ENCODE data around the gene KIF3B. TPM values are rescaled to one million over a fixed set of nuclear protein-coding genes. Genes with fewer than 3 reads are reported as not detected.

KIF3B gene
- total and polyA plus RNA-seq, 2 donors = 15.8 to 21.1 TPM

- no peaks in the 10 kb centered on the region for H3K36me3 ChIP-seq (ENCODE audit: insufficient read depth)
- H3K4me1 ChIP-seq (ENCODE audit: insufficient read depth) = no peaks in the 10 kb centered on the region
- DNase-seq (ENCODE audit: extremely low spot score) = no peak
- 97% methylated on average over 1 of the region's 1 CpG for WGBS
- H3K4me3 ChIP-seq (ENCODE audit: low read depth, low read length) = no peak overlapping the region
- no peak overlapping the region for H3K27ac ChIP-seq (ENCODE audit: low read depth)
These were observed 13.7 kb downstream of the KIF3B start for GRCh38 chr20:32291166-32291565.

GRCh38 chr20:32292548-32292947 lies 15.1 kb downstream of the KIF3B start:
- H3K4me3 ChIP-seq (ENCODE audit: low read depth, low read length) = no peak overlapping the region
- no peaks in the 10 kb centered on the region for H3K36me3 ChIP-seq (ENCODE audit: insufficient read depth)
- 96% methylated on average over 8 of the region's 8 CpGs for WGBS
- DNase-seq (ENCODE audit: extremely low spot score) = no peak
- no peak overlapping the region for H3K27ac ChIP-seq (ENCODE audit: low read depth)
- no peaks in the 10 kb centered on the region for H3K4me1 ChIP-seq (ENCODE audit: insufficient read depth)

- H3K4me1 ChIP-seq (ENCODE audit: insufficient read depth) = no peaks in the 10 kb centered on the region
- no peak for DNase-seq (ENCODE audit: extremely low spot score)
- no peak overlapping the region for H3K27ac ChIP-seq (ENCODE audit: low read depth)
- WGBS = 80% methylated on average over 4 of the region's 4 CpGs
- no peaks in the 10 kb centered on the region for H3K36me3 ChIP-seq (ENCODE audit: insufficient read depth)
- no peak overlapping the region for H3K4me3 ChIP-seq (ENCODE audit: low read depth, low read length)
These were observed 16.6 kb downstream of the KIF3B start for GRCh38 chr20:32294071-32294470.

GRCh38 chr20:32296412-32296811 lies 19.0 kb downstream of the KIF3B start:
- Histone ChIP-seq H3K27ac (ENCODE audit: low read depth) (no peak overlapping the region), H3K4me1 (ENCODE audit: insufficient read depth) (no peaks in the 10 kb centered on the region)
- 57% methylated on average over 6 of the region's 6 CpGs for WGBS

GRCh38 chr20:32296819-32297420 lies 19.5 kb downstream of the KIF3B start:
- no peak overlapping the region for H3K27ac ChIP-seq (ENCODE audit: low read depth)
- no peaks in the 10 kb centered on the region for H3K36me3 ChIP-seq (ENCODE audit: insufficient read depth)
- 48% methylated on average over 6 of the region's 6 CpGs for WGBS
- H3K4me3 ChIP-seq (ENCODE audit: low read depth, low read length) = no peak overlapping the region
- H3K4me1 ChIP-seq (ENCODE audit: insufficient read depth) = no peaks in the 10 kb centered on the region
- no peak for DNase-seq (ENCODE audit: extremely low spot score)

More at GRCh38 chr20:32296412-32296811, 19.0 kb downstream of the KIF3B start:
- no peak overlapping the region for H3K4me3 ChIP-seq (ENCODE audit: low read depth, low read length)
- H3K36me3 ChIP-seq (ENCODE audit: insufficient read depth) = no peaks in the 10 kb centered on the region
- no peak for DNase-seq (ENCODE audit: extremely low spot score)

DNA sequence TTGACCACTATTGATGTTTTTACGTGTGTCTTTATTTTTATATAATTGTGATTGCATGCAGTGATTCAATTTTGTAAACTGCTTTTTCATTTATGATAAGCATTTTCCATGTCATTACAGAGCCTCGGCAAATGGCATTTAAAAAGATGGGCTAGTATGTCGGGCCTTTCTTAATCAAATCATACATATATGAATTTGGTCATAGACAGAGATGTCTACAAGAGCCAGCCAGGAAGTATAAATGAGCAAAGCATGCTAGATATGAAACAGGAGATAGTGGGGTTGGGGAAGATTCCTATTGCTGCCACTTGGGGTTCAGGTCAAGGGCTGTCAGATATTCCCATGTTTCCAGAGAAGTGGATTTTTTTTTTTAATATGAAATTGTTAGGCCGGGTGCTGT lies 20.0 kb downstream of the KIF3B start:
- WGBS = 80% methylated on average over 4 of the region's 4 CpGs
- no peak for DNase-seq (ENCODE audit: extremely low spot score)
- no peak overlapping the region for H3K27ac ChIP-seq (ENCODE audit: low read depth)

DNA sequence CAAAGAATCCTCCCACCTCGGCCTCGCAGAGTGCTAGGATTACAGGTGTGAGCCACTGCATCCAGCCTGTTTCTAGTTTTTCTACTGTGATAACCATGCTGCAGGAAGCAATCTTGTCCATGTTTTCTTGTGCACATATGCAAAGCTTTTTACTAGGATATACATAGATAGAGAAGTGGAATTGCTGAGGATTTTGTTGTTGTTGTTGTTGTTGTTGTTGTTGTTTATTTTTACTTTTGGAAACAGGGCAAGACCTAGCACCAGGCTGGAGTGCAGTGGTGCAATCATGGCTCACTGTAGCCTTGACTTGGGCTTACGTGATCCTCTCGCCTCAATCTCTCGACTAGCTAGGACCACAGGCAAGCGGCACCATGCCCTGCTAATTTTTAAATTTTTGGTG lies 23.2 kb downstream of the KIF3B start:
- 98% methylated on average over 6 of the region's 6 CpGs for WGBS
- H3K4me3 ChIP-seq (ENCODE audit: low read depth, low read length) = no peak overlapping the region

More for the DNA sequence above, 20.0 kb downstream of the KIF3B start:
- no peaks in the 10 kb centered on the region for H3K36me3 ChIP-seq (ENCODE audit: insufficient read depth)
- no peak overlapping the region for H3K4me3 ChIP-seq (ENCODE audit: low read depth, low read length)
- H3K4me1 ChIP-seq (ENCODE audit: insufficient read depth) = no peaks in the 10 kb centered on the region

DNA sequence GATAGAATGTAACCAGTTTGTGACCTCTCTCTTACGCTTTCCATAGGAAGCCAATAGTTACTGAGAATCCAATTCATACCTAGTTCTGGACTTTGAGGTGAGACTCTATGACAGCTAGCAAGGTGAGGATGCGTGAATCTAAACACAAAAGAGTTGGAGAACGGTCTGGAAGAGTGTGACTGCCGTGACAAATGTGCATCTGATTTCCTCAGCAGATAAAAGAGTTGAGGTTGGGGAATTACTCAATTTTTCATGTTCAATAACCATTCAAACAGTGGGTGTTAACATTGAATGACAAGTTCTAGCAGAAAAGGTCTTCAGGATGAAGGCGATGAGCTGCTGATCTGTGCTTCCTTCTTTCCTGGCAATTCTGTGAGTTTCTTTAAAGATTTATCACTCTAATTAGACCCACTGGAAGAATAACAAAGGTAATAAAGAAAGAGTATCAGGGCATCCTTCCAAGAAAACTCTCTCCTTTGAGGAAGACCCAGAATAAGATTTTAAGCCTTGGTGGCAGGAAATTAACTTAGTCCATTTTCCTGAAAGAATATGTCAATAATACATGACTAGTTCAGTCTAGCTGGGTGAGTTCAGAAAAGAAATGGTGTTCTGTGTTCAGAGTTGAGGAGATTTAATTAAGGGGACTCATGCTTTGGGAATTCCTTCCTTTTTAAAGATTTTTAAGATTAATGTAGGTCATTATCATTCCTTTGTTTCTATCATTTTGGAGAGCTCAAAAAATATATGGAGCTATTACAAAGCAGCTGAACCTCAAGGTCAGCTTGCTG lies 24.5 kb downstream of the KIF3B start:
- H3K27ac ChIP-seq (ENCODE audit: low read depth) = no peak overlapping the region
- 87% methylated on average over 5 of the region's 5 CpGs for WGBS
- H3K4me3 ChIP-seq (ENCODE audit: low read depth, low read length) = no peak overlapping the region
- DNase-seq (ENCODE audit: extremely low spot score) = no peak
- H3K4me1 ChIP-seq (ENCODE audit: insufficient read depth) = no peaks in the 10 kb centered on the region
- H3K36me3 ChIP-seq (ENCODE audit: insufficient read depth) = no peaks in the 10 kb centered on the region

More for the DNA sequence above, 23.2 kb downstream of the KIF3B start:
- Histone ChIP-seq H3K27ac (ENCODE audit: low read depth) (no peak overlapping the region), H3K36me3 (ENCODE audit: insufficient read depth) (no peaks in the 10 kb centered on the region), H3K4me1 (ENCODE audit: insufficient read depth) (no peaks in the 10 kb centered on the region)
- no peak for DNase-seq (ENCODE audit: extremely low spot score)

DNA sequence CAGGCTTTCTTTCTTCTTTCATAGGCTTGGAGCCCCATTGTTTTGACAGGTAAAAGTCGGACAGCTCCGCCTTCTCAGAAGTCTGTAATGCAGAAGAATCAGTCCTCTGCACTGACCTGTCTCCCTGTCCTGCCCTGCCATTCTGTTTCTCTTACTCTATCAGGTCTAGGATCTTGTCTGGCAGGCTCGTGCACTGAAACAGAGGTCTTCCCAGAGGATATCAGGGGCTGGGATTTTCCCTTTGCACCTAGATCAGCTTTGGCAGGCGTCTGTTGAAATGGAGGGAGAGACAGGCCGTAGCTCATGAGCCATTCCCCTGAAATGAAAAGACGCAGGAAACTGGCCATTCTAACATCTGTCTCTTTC lies 25.0 kb downstream of the KIF3B start:
- H3K4me3 ChIP-seq (ENCODE audit: low read depth, low read length) = no peak overlapping the region
- H3K4me1 ChIP-seq (ENCODE audit: insufficient read depth) = no peaks in the 10 kb centered on the region
- H3K36me3 ChIP-seq (ENCODE audit: insufficient read depth) = no peaks in the 10 kb centered on the region
- DNase-seq (ENCODE audit: extremely low spot score) = no peak
- 67% methylated on average over 6 of the region's 6 CpGs for WGBS
- H3K27ac ChIP-seq (ENCODE audit: low read depth) = no peak overlapping the region

DNA sequence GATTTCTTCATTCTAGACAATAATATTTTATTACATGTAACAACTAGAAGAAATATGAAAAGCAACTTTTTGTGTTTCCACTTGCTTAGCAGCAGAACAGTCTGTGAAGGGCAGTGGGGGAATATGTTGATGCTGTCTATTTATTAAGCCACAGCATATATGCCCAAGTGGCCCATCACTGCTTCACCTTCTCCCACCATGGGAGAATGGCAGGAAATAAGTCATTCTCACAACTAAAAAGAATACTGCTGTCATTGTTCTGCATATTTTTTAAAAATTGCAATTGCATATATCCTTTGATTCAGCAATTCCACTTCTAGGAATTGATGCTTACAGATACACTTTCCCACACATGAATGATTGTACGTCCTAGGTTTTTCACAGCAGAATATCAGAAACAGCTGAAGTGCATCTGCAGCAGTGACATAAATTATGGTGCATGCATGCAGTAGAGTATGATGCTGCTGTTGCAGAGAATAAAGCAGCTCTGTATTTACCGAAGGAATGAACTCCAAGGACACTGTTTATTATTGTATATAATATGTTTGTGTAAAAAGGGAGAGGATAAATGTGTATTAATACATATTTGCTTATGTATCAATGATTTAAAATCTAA lies 26.8 kb downstream of the KIF3B start:
- WGBS = 62% methylated on average over 2 of the region's 2 CpGs
- Histone ChIP-seq H3K4me1 (ENCODE audit: insufficient read depth) (no peaks in the 10 kb centered on the region), H3K36me3 (ENCODE audit: insufficient read depth) (no peaks in the 10 kb centered on the region), H3K4me3 (ENCODE audit: low read depth, low read length) (no peak overlapping the region), H3K27ac (ENCODE audit: low read depth) (no peak overlapping the region)
- no peak for DNase-seq (ENCODE audit: extremely low spot score)

DNA sequence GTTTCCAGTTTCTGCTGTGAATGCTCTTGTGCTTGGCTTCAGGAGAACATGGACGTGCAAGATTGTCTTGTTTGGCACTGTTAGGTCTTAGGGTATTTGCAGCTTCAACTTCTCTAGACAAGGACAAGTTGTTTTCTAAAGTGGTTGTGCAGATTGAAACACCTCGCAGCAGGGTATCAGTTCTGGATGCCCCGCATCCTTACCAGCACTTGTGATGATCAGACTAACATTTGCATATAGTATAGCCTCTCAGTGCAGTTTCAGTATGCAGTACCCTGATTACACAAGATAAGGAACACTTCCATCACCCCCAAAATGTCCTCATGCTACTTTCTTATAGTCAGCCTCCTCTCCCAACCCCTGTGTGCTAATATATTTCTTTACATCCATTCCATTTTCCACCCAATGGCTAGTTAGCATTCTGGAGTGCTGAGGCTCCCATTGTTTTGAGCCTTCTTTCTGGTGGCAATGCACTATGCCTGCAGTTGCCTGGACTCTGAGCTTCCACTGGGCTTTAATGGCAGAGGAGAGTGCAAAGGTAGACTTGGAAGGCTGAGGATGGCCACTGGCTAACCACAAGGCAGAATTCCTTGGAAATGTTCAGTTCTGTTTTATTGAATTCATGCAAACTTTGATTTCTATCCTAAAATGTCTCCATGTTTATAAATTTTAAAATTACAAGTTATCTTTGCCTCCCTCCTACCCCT lies 35.4 kb downstream of the KIF3B start:
- Histone ChIP-seq H3K36me3 (ENCODE audit: insufficient read depth) (no peaks in the 10 kb centered on the region), H3K4me1 (ENCODE audit: insufficient read depth) (no peaks in the 10 kb centered on the region), H3K27ac (ENCODE audit: low read depth) (no peak overlapping the region), H3K4me3 (ENCODE audit: low read depth, low read length) (no peak overlapping the region)
- WGBS = 56% methylated on average over 3 of the region's 3 CpGs
- no peak for DNase-seq (ENCODE audit: extremely low spot score)

DNA sequence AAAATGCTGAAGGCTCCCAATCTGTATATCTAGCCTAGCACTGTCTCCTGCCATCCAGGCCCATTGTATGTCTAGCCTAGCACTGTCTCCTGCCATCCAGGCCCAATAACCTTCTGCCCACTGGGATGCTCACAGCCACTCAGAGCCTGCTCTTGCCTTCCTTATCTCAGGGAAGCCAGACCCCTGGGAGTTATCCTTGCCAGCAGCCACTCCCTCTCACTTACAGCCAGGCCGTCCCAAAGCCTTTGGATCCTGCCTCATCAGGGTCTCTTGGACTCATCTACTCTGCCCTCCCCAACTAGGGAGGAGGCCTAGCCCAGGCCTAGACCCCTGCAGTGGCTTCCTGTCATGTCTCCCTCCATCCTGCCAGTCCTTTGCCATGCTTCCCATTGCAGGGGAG lies 37.3 kb downstream of the KIF3B start:
- H3K36me3 ChIP-seq (ENCODE audit: insufficient read depth) = no peaks in the 10 kb centered on the region
- H3K4me3 ChIP-seq (ENCODE audit: low read depth, low read length) = no peak overlapping the region
- no peak overlapping the region for H3K27ac ChIP-seq (ENCODE audit: low read depth)
- H3K4me1 ChIP-seq (ENCODE audit: insufficient read depth) = no peaks in the 10 kb centered on the region
- DNase-seq (ENCODE audit: extremely low spot score) = no peak
- 56% methylated on average over 1 of the region's 1 CpG for WGBS

- no peaks in the 10 kb centered on the region for H3K4me1 ChIP-seq (ENCODE audit: insufficient read depth)
- no peak overlapping the region for H3K27ac ChIP-seq (ENCODE audit: low read depth)
- no peaks in the 10 kb centered on the region for H3K36me3 ChIP-seq (ENCODE audit: insufficient read depth)
- no peak for DNase-seq (ENCODE audit: extremely low spot score)
- no peak overlapping the region for H3K4me3 ChIP-seq (ENCODE audit: low read depth, low read length)
- 97% methylated on average over 3 of the region's 3 CpGs for WGBS
These were observed 37.9 kb downstream of the KIF3B start for GRCh38 chr20:32315399-32315798.

Measured in urinary bladder (tissue), 4 donors.